8988T (cell line): ENCODE results near the gene CACFD1.

ENCODE experiments used
- DNase-seq: peaks from one replicate; pipeline ENCODE4 v3.0.0; 2011

CACFD1 gene

DNA sequence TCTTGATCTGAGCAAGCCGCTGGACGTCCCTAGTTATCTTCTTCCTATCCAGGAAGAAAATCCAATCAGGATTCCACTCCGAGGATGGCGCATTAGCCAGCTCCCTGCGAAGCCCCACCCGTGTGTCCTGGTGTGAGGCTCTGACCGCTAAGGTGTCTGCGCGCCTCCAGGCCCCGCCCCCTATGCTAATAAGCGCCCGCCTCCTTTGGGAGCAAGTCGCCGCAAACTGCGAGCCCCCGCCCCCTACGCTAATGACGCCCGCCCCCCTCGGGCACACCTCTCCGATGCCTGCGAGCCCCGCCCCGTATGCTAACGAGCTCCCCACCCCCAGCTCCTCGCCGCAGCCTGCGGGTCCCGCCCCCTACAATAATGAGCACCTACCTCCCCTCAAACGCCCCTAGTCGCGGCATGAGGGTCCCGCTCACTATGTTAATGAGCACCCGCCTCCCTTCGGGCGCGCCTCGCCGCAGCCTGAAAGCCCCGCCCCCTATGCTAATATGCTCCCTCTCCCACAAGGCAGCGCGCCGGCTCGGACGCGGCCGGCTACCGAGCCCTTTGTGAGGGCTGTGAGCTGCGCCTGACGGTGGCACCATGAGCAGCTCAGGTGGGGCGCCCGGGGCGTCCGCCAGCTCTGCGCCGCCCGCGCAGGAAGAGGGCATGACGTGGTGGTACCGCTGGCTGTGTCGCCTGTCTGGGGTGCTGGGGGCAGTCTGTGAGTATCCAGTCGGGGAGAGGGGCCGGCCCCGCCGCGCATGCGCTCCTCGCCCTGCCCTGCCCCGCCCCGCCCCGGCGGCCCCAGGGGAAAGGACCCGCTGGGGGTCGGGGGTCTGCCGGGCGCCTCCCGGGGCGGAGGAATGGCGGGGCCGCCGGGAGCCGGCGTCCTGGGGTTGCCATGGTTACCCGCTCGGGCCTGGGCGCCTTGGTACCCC lies at the start of gene CACFD1:
TSS of gene CACFD1 (plus strand) at position 503 of the 929 bp plus-strand sequence. CDS start at position 592, 89 bp downstream.
- DNase-seq = peak; percentile 98

DNA sequence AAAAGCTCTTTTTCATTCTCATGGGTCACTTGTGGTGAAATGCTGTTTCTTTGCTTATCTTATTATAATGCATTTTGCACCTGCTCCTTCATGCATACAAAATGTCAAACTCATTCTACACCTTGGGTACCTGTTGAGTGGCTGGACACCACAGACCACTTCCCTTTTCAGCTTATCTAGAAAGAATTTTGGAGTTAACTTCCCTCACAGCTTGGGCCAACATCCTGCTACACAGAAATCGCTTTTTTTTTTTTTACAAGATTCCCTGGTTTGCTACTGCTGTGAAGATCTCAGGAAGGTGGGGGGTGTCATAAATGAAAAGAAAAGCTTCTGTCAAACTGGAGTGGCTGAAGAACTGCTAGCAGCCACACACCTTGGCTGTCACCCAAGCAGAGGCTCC lies 44.6 kb upstream of the CACFD1 start:
- DNase-seq = no peak

GRCh38 chr9:133417541-133418461 lies 42.0 kb upstream of the CACFD1 start, which contains the start of gene REXO4:
REXO4 (minus strand) TSS chr9:133418010; CDS start chr9:133417844, 166 bp downstream.
- DNase-seq = peak; percentile 65

GRCh38 chr9:133419005-133419404 lies 40.8 kb upstream of the CACFD1 start:
- no peak for DNase-seq

DNA sequence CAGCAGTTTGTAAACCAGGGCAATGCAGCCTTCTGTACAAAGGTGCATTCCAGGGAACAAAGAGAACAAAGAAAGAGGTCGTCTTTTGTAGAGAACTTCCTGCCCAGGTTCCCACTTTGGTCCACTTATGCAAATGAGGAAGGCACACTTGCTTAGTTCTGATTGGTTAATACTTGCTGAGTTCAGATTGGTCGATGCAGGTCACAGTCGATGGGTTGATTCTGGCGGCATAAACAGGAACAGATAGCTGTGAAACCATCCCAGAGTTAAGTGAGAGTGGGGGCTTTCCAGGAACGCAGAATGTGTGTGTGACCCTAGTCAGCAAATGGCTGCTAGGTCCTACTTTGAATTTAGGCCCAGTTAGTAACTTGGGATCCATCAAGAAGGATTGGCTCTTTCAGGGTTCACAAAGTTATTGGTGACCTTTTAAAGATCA lies 39.4 kb upstream of the CACFD1 start:
- no peak for DNase-seq

- DNase-seq = peak; percentile 59
These were observed 37.9 kb upstream of the CACFD1 start, which contains the start of gene ADAMTS13 for GRCh38 chr9:133421615-133422542. ADAMTS13 (plus strand) TSS chr9:133422367; CDS start chr9:133422444, 77 bp downstream.

- no peak for DNase-seq
These were observed 36.6 kb upstream of the CACFD1 start for GRCh38 chr9:133423216-133423615.

DNA sequence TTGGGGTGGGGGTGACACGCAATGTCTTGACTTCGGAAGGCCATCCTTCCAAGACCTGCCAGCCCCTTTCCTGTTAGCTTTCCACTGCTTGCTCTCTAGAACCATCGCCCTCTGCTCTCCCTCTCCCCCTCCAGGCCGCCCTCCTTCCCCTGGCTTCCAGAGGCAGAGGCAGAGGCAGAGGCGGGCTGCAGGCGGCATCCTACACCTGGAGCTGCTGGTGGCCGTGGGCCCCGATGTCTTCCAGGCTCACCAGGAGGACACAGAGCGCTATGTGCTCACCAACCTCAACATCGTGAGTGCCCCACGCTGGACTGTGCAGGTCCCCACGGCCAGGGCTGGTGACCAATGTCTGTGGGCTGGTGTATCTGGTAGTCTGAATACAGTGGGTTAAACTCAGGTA lies 35.6 kb upstream of the CACFD1 start:
- DNase-seq = peak; percentile 5

GRCh38 chr9:133425049-133425632 lies 34.6 kb upstream of the CACFD1 start:
- no peak for DNase-seq

DNA sequence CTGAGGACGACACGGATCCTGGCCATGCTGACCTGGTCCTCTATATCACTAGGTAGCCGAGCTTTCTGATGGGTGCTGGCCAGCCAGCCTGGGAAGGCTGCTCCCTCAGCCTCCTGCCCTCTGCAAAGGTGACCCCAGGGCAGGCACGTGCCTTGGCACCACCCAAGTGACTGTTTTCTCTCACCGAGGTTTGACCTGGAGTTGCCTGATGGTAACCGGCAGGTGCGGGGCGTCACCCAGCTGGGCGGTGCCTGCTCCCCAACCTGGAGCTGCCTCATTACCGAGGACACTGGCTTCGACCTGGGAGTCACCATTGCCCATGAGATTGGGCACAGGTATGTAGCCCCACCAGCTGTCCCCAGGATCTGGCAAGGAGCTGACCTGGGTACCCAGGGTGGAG lies 33.8 kb upstream of the CACFD1 start:
- peak; percentile 8 for DNase-seq

DNA sequence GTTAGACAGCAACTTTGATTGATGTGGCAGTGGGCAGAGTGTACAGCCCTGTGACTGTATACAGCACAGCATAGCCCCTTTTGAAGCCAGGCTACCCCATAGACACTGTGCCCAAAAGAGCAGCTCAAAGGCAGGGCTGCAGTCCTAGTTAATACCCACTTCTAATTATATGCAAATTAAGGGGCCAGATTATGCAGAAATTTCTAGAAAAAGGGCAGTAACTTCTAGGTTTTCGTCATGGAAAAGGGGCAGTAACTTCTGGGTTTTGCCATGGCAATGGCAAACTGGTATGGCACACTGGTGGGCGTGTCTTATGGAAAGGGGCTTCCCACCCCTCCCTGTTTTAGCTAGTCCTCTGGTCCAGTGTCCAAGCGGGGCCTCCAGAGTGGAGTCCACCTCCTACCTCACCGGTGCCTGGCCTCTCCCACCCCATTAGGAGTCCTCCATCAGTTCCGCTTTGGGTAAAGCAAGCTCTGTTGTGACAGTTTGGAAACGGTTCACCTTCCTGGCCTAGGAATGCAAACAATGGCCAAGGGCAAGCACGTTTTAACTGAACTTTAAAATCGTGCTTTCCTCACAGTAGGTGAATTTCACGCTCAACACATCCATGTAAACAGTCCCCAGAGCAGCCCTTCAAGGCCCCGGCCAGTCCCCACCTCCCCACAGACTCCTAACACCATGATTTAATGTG lies 32.0 kb upstream of the CACFD1 start:
- DNase-seq = peak; percentile 31

DNA sequence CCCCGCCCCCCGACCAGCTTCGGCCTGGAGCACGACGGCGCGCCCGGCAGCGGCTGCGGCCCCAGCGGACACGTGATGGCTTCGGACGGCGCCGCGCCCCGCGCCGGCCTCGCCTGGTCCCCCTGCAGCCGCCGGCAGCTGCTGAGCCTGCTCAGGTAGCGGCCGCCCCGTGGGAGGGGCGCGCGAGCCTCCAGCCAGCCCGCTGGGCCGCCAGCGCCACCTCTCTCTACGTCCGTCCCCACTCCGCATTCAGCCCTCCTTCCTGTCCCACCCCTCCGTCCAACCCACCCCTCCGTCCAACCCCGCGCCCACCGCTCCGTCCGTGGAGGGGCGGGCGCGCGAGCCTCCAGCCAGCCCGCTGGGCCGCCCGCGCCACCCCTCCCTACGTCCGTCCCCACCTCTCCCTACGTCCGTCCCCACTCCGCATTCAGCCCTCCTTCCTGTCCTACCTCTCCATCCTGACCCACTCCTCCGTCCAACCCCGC lies 31.1 kb upstream of the CACFD1 start:
- peak; percentile 91 for DNase-seq

DNA sequence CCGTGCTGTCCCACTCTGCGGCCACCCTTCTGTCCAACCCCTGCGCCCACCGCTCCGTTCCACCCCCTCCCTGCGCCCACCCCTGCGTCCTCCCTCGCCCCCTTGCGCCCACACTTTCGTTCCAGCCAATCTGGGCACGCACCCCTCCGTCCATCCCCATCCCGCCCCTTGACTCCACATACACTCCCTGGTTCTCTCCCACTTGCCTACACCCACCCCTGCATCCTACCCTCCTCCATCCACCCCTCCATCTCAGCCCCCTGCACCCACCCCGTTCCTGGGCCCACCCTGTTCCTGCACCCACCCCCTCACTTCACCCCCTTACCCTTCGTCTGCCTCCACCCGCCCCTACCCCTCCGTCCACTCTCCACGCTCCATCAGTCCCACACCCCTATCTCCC lies 30.6 kb upstream of the CACFD1 start:
- DNase-seq = peak; percentile 56

DNA sequence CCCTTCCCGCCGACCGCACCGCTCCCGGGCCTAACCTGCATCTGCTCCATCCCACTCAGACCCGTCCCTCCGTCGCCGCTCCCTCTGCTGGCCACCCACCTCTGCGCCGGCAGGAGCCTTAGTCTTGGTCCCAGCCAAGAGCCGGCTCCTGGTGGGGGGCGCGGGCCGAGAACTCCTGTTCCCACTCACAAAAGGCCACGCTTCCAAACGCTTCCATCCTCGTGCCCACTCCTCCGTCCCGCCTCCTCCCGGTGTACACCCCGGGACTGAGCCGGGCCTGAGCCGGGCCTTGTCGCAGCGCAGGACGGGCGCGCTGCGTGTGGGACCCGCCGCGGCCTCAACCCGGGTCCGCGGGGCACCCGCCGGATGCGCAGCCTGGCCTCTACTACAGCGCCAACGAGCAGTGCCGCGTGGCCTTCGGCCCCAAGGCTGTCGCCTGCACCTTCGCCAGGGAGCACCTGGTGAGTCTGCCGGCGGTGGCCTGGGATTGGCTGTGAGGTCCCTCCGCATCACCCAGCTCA lies 30.1 kb upstream of the CACFD1 start:
- peak; percentile 98 for DNase-seq

DNA sequence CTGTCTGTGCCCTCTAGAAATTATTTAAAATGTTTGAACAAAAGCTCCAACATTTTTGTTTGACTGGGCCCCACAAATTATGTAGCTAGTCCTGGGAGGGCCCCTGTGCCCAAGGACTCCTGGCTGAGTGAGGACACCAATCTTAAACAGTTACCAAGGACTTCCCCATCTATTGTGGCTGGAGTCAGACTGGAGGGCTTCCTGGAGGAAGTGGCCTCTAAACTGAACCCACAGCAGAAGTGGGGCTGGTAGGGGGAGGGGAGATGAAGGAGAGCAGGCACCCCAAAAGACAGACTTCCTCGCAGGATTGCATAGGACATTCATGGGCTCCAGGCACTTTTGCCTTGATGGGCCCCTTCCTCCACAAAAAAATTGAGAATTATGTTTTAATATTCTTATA lies 29.5 kb upstream of the CACFD1 start:
- DNase-seq = peak; percentile 21

- DNase-seq = peak; percentile 42
These were observed 26.4 kb upstream of the CACFD1 start for GRCh38 chr9:133433351-133433843.

GRCh38 chr9:133436681-133437080 lies 23.1 kb upstream of the CACFD1 start:
- peak; percentile 6 for DNase-seq

GRCh38 chr9:133437753-133438531 lies 21.8 kb upstream of the CACFD1 start:
- DNase-seq = no peak

DNA sequence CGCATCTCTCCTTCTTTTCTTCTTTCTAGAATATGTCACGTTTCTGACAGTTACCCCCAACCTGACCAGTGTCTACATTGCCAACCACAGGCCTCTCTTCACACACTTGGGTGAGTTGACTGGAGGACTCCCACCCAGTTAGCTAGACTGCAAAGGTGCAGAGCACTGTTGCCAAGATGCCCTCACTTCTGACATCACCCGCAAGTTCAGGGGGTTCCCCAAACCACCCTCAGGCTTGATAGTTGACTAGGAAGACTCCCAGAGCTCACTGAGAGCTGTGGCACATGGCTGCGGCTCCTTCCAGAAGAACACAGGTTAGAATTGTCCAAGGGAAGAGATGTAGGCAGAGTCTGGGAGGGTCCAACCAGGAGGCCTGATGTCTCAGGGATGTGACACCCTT lies 20.4 kb upstream of the CACFD1 start:
- DNase-seq = no peak

GRCh38 chr9:133440874-133441273 lies 18.9 kb upstream of the CACFD1 start:
- no peak for DNase-seq
